CD4-positive, alpha-beta T cell treated with Interleukin-15 for 4 hours (primary cell): ENCODE data around the gene SLC12A6.
"Not testable (repeated sequence)": the region's sequence is repeated elsewhere in the genome, so short reads cannot be mapped to it uniquely, and the experiment has no call there.

Source experiments
- DNase-seq: peaks from one replicate; pipeline ENCODE4 v3.0.0-alpha.2; 2020; ENCODE audit warnings: low spot score

Gene SLC12A6

DNA sequence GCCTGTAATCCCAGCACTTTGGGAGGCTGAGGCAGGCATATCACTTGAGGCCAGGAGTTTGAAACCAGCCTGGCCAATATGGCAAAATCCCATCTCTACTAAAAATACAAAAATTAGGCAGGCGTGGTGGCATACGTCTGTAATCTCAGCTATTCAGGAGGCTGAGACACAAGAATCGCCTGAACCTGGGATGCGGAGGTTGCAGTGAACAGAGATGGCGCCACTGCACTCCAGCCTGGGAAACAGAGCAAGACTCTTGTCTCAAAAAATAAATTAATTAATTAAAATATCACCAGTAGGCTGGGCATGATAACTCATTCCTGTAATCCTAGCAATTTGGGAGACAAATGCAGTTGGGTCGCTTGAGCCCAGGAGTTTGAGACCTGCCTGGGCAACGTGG, 144.3 kb downstream of the SLC12A6 start:
- DNase-seq, result not testable (repeated sequence)

DNA sequence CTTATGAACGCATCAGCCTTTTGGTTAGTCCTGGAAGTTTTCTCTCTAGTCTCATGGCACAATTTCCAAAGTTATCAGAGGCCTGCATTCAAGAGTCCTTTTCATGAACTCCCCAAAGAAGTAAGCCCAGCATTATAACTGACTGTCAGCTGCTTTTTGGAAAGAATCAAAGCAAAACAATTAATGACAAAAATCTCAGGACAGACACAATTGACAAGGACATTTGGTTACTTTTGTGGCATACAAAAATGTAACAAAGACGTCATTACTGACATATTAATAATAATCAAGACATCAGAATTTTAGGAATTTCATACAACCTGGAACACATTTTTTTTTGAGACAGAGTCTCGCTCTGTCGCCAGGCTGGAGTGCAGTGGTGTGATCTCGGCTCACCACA, 148.9 kb downstream of the SLC12A6 start:
- no peak for DNase-seq

DNA sequence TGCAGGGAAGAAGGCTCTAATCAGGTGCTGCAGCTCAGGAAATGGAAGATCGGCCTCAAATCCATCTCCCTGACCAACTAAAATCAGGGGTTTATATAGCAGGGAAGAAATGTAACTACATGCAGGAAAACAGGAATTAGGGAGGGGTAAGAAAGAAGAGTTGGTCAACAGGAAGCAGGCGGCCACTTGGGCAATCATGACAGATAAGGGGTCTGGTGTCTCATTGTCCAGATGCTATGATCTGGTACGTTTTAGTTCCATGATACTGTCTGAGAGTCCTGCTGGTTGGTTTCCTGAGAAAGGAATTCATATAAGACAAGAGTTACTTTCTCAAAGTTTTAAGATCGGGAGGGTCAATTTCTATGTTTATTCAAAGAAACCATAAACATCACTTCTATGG, 151.9 kb downstream of the SLC12A6 start:
- DNase-seq, result no peak

DNA sequence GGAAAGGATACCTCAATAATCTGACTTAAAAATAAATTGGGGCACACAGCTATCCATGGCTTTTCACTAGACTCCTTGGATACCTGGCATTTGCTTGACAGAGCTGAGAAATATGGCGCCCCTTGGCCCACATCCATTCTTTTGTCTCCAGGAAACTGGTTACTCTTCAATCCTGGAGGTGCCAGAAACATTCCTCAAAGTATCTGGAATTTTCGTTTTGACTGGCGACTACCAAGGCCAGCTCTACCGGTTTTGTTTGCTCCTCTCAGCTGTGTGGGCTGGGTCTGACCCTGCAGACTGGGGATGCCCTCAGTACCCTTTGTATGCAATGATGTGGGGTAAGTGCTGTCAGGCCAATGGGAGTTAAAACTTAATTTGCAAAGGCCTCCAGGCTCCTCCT, 154.6 kb downstream of the SLC12A6 start:
- no peak for DNase-seq
